SK-N-SH treated with all-trans-retinoic acid at 6 μM for 48 hours (cell line): Measurements from ENCODE around the gene SIRT2.
A peak's percentile ranks its signal among the peaks of the same experiment; 100 is the strongest.

Source experiments
- ATAC-seq: fragments of 200-7000 bp; cut with Tn5 transposase; 3 replicates; pipeline ENCODE4 v1.9.1; 2020; ENCODE audit warnings: mild to moderate bottlenecking, moderate library complexity
- BACH2 ChIP-seq: fragments of 250-450 bp; sonication (Bioruptor Pico); IDR thresholded peaks from 2 replicates; pipeline ENCODE4 v1.9.0; 2021; ENCODE audit warnings: mild to moderate bottlenecking, borderline replicate concordance
- ESRRG ChIP-seq: fragments of 250-450 bp; sonication (Bioruptor Pico); IDR thresholded peaks from 2 replicates; pipeline ENCODE4 v1.6.1; 2021; ENCODE audit warnings: mild to moderate bottlenecking
- GLIS3 ChIP-seq: fragments of 250-450 bp; sonication (Bioruptor Pico); IDR thresholded peaks from 2 replicates; pipeline ENCODE4 v1.5.0; 2020; ENCODE audit warnings: mild to moderate bottlenecking, moderate library complexity
- ISL1 ChIP-seq: fragments of 250-450 bp; sonication (Bioruptor Pico); IDR thresholded peaks from 2 replicates; pipeline ENCODE4 v2.1.2; 2022; ENCODE audit warnings: mild to moderate bottlenecking, moderate library complexity
- OSR1 ChIP-seq: fragments of 250-450 bp; sonication (Bioruptor Pico); IDR thresholded peaks from 2 replicates; pipeline ENCODE4 v1.8.0; 2022; ENCODE audit warnings: moderate library complexity, mild to moderate bottlenecking, inconsistent platforms
- PPARA ChIP-seq: fragments of 250-450 bp; sonication (Bioruptor Pico); IDR thresholded peaks from 2 replicates; pipeline ENCODE4 v1.5.0; 2020; ENCODE audit warnings: mild to moderate bottlenecking, borderline replicate concordance
- SNAI2 ChIP-seq: fragments of 250-450 bp; sonication (Bioruptor Pico); IDR thresholded peaks from 2 replicates; pipeline ENCODE4 v1.5.0; 2020; ENCODE audit warnings: mild to moderate bottlenecking, moderate library complexity
- TCF4 ChIP-seq: fragments of 250-450 bp; sonication (Bioruptor Pico); IDR thresholded peaks from 2 replicates; pipeline ENCODE4 v1.8.0; 2021; ENCODE audit warnings: mild to moderate bottlenecking, moderate library complexity, borderline replicate concordance
- TOX ChIP-seq: fragments of 250-450 bp; sonication (Bioruptor Pico); IDR thresholded peaks from 2 replicates; pipeline ENCODE4 v1.8.0; 2021; ENCODE audit warnings: mild to moderate bottlenecking, moderate library complexity, borderline replicate concordance
- ZC3H10 ChIP-seq: fragments of 250-450 bp; sonication (Bioruptor Pico); IDR thresholded peaks from 2 replicates; pipeline ENCODE4 v1.5.1; 2021; ENCODE audit warnings: mild to moderate bottlenecking, moderate library complexity
- ZFP3 ChIP-seq: fragments of 250-450 bp; sonication (Bioruptor Pico); IDR thresholded peaks from 2 replicates; pipeline ENCODE4 v1.5.0; 2020; ENCODE audit warnings: mild to moderate bottlenecking, moderate library complexity
- ZFP30 ChIP-seq: fragments of 450-650 bp; formaldehyde crosslinking; IDR thresholded peaks from 2 replicates; pipeline ENCODE4 v1.5.0; 2022; ENCODE audit warnings: mild to moderate bottlenecking, moderate library complexity
- ZNF565 ChIP-seq: fragments of 450-650 bp; formaldehyde crosslinking; conservative IDR thresholded peaks from 2 replicates; pipeline ENCODE4 v1.5.0; 2020; ENCODE audit warnings: low read depth, mild to moderate bottlenecking, moderate library complexity
- ZNF70 ChIP-seq: fragments of 450-650 bp; formaldehyde crosslinking; IDR thresholded peaks from 2 replicates; pipeline ENCODE4 v1.5.0; 2020; ENCODE audit warnings: mild to moderate bottlenecking, moderate library complexity
- TF ChIP-seq, protein P1 (sequence below): fragments of 250-450 bp; sonication (Bioruptor Pico); IDR thresholded peaks from 2 replicates; pipeline ENCODE4 v1.5.0; 2020; ENCODE audit warnings: mild to moderate bottlenecking, moderate library complexity
- TF ChIP-seq, protein P2 (sequence below): fragments of 250-450 bp; sonication (Bioruptor Pico); IDR thresholded peaks from 2 replicates; pipeline ENCODE4 v1.5.1; 2020; ENCODE audit warnings: low read depth, mild to moderate bottlenecking, moderate library complexity
- TF ChIP-seq, protein P3 (sequence below): fragments of 250-450 bp; sonication (Bioruptor Pico); IDR thresholded peaks from 2 replicates; pipeline ENCODE4 v1.8.0; 2020; ENCODE audit warnings: mild to moderate bottlenecking, moderate library complexity, borderline replicate concordance
- TF ChIP-seq, protein P4 (sequence below): fragments of 250-450 bp; sonication (Bioruptor Pico); IDR thresholded peaks from 2 replicates; pipeline ENCODE4 v1.8.0; 2021; ENCODE audit warnings: low read depth, mild to moderate bottlenecking, moderate library complexity, borderline replicate concordance

SIRT2 gene

DNA sequence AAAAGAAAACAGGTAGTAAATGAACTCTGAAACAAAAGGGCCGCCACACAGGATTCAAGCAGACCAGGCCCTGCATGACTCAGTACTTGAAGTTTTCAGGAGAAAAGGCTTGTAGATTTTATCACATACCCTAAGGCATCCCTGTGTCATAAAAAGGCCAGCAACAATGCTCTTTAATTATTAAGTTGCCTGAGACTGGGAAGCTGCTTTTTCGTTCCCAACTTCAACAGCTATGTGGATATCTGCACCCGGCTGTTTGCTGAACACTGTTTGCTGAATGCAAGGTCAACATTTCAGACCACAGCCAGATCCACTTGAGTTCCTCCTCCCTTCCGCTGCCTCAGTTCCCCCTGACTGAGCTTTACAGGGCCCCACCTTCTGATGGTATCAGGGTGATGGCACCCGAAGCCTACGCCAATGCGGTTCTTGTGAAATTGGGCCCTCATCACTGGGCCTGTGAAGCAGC lies 61.7 kb downstream of the SIRT2 start:
- TF ChIP-seq, protein P1, sequence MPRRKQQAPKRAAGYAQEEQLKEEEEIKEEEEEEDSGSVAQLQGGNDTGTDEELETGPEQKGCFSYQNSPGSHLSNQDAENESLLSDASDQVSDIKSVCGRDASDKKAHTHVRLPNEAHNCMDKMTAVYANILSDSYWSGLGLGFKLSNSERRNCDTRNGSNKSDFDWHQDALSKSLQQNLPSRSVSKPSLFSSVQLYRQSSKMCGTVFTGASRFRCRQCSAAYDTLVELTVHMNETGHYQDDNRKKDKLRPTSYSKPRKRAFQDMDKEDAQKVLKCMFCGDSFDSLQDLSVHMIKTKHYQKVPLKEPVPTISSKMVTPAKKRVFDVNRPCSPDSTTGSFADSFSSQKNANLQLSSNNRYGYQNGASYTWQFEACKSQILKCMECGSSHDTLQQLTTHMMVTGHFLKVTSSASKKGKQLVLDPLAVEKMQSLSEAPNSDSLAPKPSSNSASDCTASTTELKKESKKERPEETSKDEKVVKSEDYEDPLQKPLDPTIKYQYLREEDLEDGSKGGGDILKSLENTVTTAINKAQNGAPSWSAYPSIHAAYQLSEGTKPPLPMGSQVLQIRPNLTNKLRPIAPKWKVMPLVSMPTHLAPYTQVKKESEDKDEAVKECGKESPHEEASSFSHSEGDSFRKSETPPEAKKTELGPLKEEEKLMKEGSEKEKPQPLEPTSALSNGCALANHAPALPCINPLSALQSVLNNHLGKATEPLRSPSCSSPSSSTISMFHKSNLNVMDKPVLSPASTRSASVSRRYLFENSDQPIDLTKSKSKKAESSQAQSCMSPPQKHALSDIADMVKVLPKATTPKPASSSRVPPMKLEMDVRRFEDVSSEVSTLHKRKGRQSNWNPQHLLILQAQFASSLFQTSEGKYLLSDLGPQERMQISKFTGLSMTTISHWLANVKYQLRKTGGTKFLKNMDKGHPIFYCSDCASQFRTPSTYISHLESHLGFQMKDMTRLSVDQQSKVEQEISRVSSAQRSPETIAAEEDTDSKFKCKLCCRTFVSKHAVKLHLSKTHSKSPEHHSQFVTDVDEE (CRISPR knock-in tag): no peak
- TF ChIP-seq ISL1 (CRISPR knock-in tag): peak; percentile 36; the same call in 1 of the 2 replicates
- TF ChIP-seq, all 23 proteins: peak for 1

DNA sequence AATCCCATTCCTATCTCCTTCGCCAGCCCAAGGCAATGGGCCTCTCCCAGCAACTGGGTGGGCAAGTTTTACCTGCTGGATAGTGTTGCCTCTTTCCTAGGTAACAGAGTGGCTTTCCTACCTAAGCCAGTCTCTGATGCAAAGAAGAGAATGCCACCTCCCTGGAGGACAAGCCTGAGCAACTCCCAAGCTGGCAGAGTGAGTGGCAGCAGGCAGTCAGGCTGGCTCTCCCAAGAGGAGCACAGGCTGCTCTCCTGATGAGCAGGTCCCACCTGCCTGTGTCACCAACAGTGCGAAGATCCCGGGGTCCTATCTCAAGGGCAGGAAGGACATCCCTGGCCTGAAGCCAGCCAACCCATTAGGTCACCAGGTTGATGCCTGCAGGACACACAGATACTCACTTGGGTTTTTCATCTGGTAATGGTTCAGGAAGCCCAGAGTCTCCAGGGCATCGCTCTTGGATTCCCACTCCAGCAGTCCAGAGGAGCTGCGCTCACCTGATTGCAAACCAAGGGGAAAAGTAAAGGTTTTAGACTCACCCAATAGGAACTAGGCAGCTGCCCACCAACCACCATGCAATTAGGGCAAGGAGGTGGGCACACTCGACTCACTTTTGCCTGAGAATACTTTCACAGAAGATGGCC lies 62.3 kb downstream of the SIRT2 start:
- ATAC-seq: no peak; the same call in 2 of the 3 replicates
- TF ChIP-seq TCF4 (no peak), OSR1 (CRISPR knock-in tag) (no peak), BACH2 (no peak), SNAI2 (no peak)
- TF ChIP-seq, protein P2, sequence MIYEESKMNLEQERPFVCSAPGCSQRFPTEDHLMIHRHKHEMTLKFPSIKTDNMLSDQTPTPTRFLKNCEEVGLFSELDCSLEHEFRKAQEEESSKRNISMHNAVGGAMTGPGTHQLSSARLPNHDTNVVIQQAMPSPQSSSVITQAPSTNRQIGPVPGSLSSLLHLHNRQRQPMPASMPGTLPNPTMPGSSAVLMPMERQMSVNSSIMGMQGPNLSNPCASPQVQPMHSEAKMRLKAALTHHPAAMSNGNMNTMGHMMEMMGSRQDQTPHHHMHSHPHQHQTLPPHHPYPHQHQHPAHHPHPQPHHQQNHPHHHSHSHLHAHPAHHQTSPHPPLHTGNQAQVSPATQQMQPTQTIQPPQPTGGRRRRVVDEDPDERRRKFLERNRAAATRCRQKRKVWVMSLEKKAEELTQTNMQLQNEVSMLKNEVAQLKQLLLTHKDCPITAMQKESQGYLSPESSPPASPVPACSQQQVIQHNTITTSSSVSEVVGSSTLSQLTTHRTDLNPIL (CRISPR knock-in tag): no peak

More for the DNA sequence above, 61.7 kb downstream of the SIRT2 start:
- ATAC-seq: peak; percentile 21

DNA sequence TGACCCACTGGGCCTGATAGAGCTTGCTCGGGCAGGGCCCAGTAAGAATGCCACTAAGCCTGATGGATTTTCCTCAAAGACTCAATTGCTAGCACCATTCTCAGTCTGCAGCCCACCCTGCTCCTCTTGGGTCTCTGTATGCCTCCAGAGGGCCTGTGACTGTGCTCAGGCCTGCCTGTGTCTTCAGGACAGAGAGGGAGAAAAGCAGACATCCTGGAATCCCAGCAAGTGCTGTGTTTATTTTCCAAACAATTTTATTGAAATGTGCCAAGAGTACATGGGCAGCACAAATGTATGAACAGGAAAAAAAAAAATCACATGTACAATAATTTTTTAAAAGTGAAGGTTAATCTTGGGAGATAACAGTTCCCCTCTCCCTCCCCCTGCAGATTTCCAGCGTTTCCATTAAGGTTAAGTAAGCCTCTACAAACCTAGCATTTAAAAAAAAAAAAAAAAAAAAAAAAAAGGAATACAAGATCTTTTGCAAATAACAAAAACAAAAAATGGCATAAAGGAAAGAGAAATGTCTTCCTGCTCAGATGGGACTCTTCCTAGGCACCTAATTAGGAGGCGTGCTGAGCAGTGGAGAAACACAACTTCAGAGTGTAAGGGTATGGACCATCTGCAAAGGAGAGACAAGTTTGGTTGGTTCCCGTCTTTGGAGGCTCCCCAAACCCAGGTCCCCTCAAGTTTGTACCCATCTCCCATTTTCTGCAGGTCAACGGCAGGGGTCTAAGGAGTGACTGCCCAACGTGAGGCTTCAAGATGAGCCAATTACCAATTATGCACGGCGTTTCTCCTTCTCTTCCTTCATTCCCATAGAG lies 63.0 kb downstream of the SIRT2 start:
- ATAC-seq: no peak

More for the DNA sequence above, 63.0 kb downstream of the SIRT2 start:
- TF ChIP-seq, protein P3, sequence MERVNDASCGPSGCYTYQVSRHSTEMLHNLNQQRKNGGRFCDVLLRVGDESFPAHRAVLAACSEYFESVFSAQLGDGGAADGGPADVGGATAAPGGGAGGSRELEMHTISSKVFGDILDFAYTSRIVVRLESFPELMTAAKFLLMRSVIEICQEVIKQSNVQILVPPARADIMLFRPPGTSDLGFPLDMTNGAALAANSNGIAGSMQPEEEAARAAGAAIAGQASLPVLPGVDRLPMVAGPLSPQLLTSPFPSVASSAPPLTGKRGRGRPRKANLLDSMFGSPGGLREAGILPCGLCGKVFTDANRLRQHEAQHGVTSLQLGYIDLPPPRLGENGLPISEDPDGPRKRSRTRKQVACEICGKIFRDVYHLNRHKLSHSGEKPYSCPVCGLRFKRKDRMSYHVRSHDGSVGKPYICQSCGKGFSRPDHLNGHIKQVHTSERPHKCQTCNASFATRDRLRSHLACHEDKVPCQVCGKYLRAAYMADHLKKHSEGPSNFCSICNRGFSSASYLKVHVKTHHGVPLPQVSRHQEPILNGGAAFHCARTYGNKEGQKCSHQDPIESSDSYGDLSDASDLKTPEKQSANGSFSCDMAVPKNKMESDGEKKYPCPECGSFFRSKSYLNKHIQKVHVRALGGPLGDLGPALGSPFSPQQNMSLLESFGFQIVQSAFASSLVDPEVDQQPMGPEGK (CRISPR knock-in tag): no peak
- TF ChIP-seq ESRRG: no peak
- TF ChIP-seq SNAI2: no peak
- no peak for TF ChIP-seq ZFP30
- no peak for TF ChIP-seq ISL1 (CRISPR knock-in tag)
- TF ChIP-seq, protein P4, sequence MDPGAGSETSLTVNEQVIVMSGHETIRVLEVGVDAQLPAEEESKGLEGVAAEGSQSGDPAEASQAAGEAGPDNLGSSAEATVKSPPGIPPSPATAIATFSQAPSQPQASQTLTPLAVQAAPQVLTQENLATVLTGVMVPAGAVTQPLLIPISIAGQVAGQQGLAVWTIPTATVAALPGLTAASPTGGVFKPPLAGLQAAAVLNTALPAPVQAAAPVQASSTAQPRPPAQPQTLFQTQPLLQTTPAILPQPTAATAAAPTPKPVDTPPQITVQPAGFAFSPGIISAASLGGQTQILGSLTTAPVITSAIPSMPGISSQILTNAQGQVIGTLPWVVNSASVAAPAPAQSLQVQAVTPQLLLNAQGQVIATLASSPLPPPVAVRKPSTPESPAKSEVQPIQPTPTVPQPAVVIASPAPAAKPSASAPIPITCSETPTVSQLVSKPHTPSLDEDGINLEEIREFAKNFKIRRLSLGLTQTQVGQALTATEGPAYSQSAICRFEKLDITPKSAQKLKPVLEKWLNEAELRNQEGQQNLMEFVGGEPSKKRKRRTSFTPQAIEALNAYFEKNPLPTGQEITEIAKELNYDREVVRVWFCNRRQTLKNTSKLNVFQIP (CRISPR knock-in tag): no peak
- TF ChIP-seq TOX (CRISPR knock-in tag): no peak
- TF ChIP-seq TCF4: no peak
- no peak for TF ChIP-seq ZNF565 (CRISPR knock-in tag)
- no peak for TF ChIP-seq BACH2
- TF ChIP-seq OSR1 (CRISPR knock-in tag): no peak
- TF ChIP-seq, protein P2 (CRISPR knock-in tag): no peak
- TF ChIP-seq ZC3H10: no peak
- no peak for TF ChIP-seq GLIS3 (CRISPR knock-in tag)
- no peak for TF ChIP-seq ZFP3 (CRISPR knock-in tag)
- TF ChIP-seq ZNF70 (CRISPR knock-in tag): no peak
- TF ChIP-seq, protein P1 (CRISPR knock-in tag): no peak
- TF ChIP-seq PPARA (CRISPR knock-in tag): no peak
